ENCODE measurements around the gene TBC1D2B. TPM values are rescaled to one million over a fixed set of nuclear protein-coding genes. Genes with fewer than 3 reads are reported as not detected.
A peak's percentile ranks its signal among the peaks of the same experiment; 100 is the strongest.

Gene TBC1D2B
- total RNA-seq, 6 donors from 2014 or later, result 31.5 to 103 (median 64.2) TPM

GRCh38 chr15:78098131-78098755 lies 20.7 kb upstream of the TBC1D2B start:
- Histone ChIP-seq H3K9me3 (no peaks in the 10 kb centered on the region), H3K27ac (no peak overlapping the region), H3K4me3 (no peak overlapping the region), H3K4me1 (peaks cover 2 to 6% (median 4%) of the 10 kb centered on the region in 4 donors), H3K27me3 (no peaks in the 10 kb centered on the region), H3K36me3 (no peaks in the 10 kb centered on the region)
- no peak for ATAC-seq (ENCODE audit: low FRiP score in 2 of 2)
- 95 to 97% methylated on average over 7 to 10 of the region's 11 CpGs for WGBS, 2 donors
- TF ChIP-seq EP300 (IDR thresholded peaks at IDR 0.05) (no peak), POLR2AphosphoS5 (IDR thresholded peaks at IDR 0.05) (no peak), POLR2A (IDR thresholded peaks at IDR 0.05) (no peak), CTCF (IDR thresholded peaks at IDR 0.05) (no peak)
- peak in 1 of 2 donors; percentile 16 for DNase-seq

GRCh38 chr15:78097667-78098066 lies 20.2 kb upstream of the TBC1D2B start:
- ATAC-seq (ENCODE audit: low FRiP score in 2 of 2) (no peak), DNase-seq (peak in 1 of 2 donors; percentile 48)

GRCh38 chr15:78093242-78094020 lies 15.9 kb upstream of the TBC1D2B start:
- no peaks in the 10 kb centered on the region for H3K9me3 ChIP-seq
- H3K36me3 ChIP-seq, result no peaks in the 10 kb centered on the region
- H3K4me1 ChIP-seq, result peaks cover 5 to 16% (median 11%) of the 10 kb centered on the region in 4 donors
- H3K4me3 ChIP-seq, result no peak overlapping the region
- DNase-seq (peak in 1 of 2 donors; percentile 15), ATAC-seq (ENCODE audit: low FRiP score in 2 of 2) (peak; percentile 23 to 83)
- TF ChIP-seq EP300 (IDR thresholded peaks at IDR 0.05) (peak in 1 of 4 donors; percentile 65), CTCF (IDR thresholded peaks at IDR 0.05) (no peak), POLR2A (IDR thresholded peaks at IDR 0.05) (no peak), POLR2AphosphoS5 (IDR thresholded peaks at IDR 0.05) (peak; percentile 61 to 63)
- no peaks in the 10 kb centered on the region for H3K27me3 ChIP-seq
- WGBS, 2 donors, result 67 to 72% methylated on average over 3 to 5 of the region's 5 CpGs
- peak overlapping the region in 2 of 4 donors; percentile 4 to 59 for H3K27ac ChIP-seq

More at GRCh38 chr15:78097667-78098066, 20.2 kb upstream of the TBC1D2B start:
- Histone ChIP-seq H3K27ac (no peak overlapping the region), H3K36me3 (no peaks in the 10 kb centered on the region), H3K4me1 (peaks cover 0 to 6% (median 3%) of the 10 kb centered on the region in 4 donors), H3K9me3 (no peaks in the 10 kb centered on the region), H3K27me3 (no peaks in the 10 kb centered on the region), H3K4me3 (no peak overlapping the region)
- WGBS, 2 donors, result 89 to 94% methylated on average over 8 of the region's 9 CpGs
- no peak for TF ChIP-seq POLR2A (IDR thresholded peaks at IDR 0.05)
- no peak for TF ChIP-seq CTCF (IDR thresholded peaks at IDR 0.05)
- no peak for TF ChIP-seq EP300 (IDR thresholded peaks at IDR 0.05)
- TF ChIP-seq POLR2AphosphoS5 (IDR thresholded peaks at IDR 0.05), result no peak

GRCh38 chr15:78092261-78093041 lies 14.9 kb upstream of the TBC1D2B start, which contains the start of gene SH2D7:
TSS of gene SH2D7 (plus strand) at chr15:78092561. CDS start at chr15:78092585, 24 bp downstream.
- Histone ChIP-seq H3K4me1 (peaks cover 5 to 25% (median 11%) of the 10 kb centered on the region in 4 donors), H3K27me3 (no peaks in the 10 kb centered on the region), H3K4me3 (no peak within 1 kb of the TSS), H3K36me3 (no peaks in the 10 kb centered on the region), H3K9me3 (no peaks in the 10 kb centered on the region), H3K27ac (peak within 1 kb of the TSS in 3 of 4 donors; percentile 4 to 59 (median 25))
- WGBS, 2 donors, result 69 to 71% methylated on average over 8 to 11 of the region's 11 CpGs
- DNase-seq (peak in 1 of 2 donors; percentile 15), ATAC-seq (ENCODE audit: low FRiP score in 2 of 2) (no peak)
- no peak for TF ChIP-seq POLR2AphosphoS5 (IDR thresholded peaks at IDR 0.05)
- TF ChIP-seq POLR2A (IDR thresholded peaks at IDR 0.05), result no peak

Measured in upper lobe of left lung (tissue), 6 donors.